Activated CD4-positive, alpha-beta memory T cell treated with anti-CD3 and anti-CD28 coated beads for 36 hours (primary cell): ENCODE results near the gene MEN1. TPM values are rescaled to one million over a fixed set of nuclear protein-coding genes. Genes with fewer than 3 reads are reported as not detected.

Experiments used
- CTCF ChIA-PET: fragments of 350-600 bp; sonication (Branson Sonifier 250); formaldehyde crosslinking; loops from one replicate; lab custom pipeline; 2021; ENCODE audit warnings: antibody characterized with exemption, inconsistent platforms; lab: Charles Lee
- POLR2A ChIA-PET: fragments of 350-600 bp; sonication (Branson Sonifier 250); formaldehyde crosslinking; loops from one replicate; lab custom pipeline; 2021; ENCODE audit warnings: antibody characterized with exemption; lab: Charles Lee
- DNase-seq: peaks from one replicate; pipeline ENCODE4 v3.0.0-alpha.2; 2020
- H3K27ac Mint-ChIP-seq: one replicate; pipeline ENCODE4 v1.8.0; 2021; ENCODE audit warnings: mixed read lengths
- H3K27me3 Mint-ChIP-seq: one replicate; pipeline ENCODE4 v1.8.0; 2021; ENCODE audit warnings: mixed read lengths
- H3K36me3 Mint-ChIP-seq: one replicate; pipeline ENCODE4 v1.8.0; 2021; ENCODE audit warnings: mixed read lengths
- H3K4me1 Mint-ChIP-seq: one replicate; pipeline ENCODE4 v1.8.0; 2021; ENCODE audit warnings: low read depth, mixed read lengths
- H3K4me3 Mint-ChIP-seq: one replicate; pipeline ENCODE4 v1.8.0; 2021; ENCODE audit warnings: mild to moderate bottlenecking, mixed read lengths
- H3K9me3 Mint-ChIP-seq: one replicate; pipeline ENCODE4 v1.8.0; 2021; ENCODE audit warnings: mixed read lengths
- intact Hi-C: fragments of 100-400 bp; cut with micrococcal nuclease; formaldehyde crosslinking; loops from one replicate; pipeline ENCODE4 v1.15.1; 2023
- total RNA-seq, 2 experiments: library from RNA; stranded (reverse); gene quantifications; one replicate each; pipeline ENCODE4 v1.2.3, GENCODE V29; 2021

MEN1 gene
- total RNA-seq, 2 experiments from 2014 or later, result 31.3 to 32.2 TPM

- no peaks in the 10 kb centered on the region for H3K9me3 Mint-ChIP-seq
- intact Hi-C loops, result no loop called here
- peaks cover 77% of the 10 kb centered on the region for H3K4me1 Mint-ChIP-seq
- peak; percentile 50 for DNase-seq
- CTCF ChIA-PET, result interaction anchor here (0.7 to 2.4 kb wide), 6 partner anchors 11 to 76 kb away, joined by 3 to 15 read pairs (median 4); partner anchors contain the start of gene RASGRP2
- no peaks in the 10 kb centered on the region for H3K27me3 Mint-ChIP-seq
- POLR2A ChIA-PET, result interaction anchor here (1.2 to 2.4 kb wide), 6 partner anchors 9 to 20 kb away, joined by 3 to 9 read pairs (median 4); partner anchors contain the start of gene RASGRP2
- H3K36me3 Mint-ChIP-seq, result peaks cover 61% of the 10 kb centered on the region
- no peak overlapping the region for H3K4me3 Mint-ChIP-seq
- peak overlapping the region; percentile 80 for H3K27ac Mint-ChIP-seq
These were observed 46.2 kb downstream of the MEN1 start for GRCh38 chr11:64764040-64764611.

GRCh38 chr11:64763526-64764039 is 46.8 kb downstream of the MEN1 start:
- DNase-seq, result no peak
- Mint-ChIP-seq H3K9me3 (no peaks in the 10 kb centered on the region), H3K27me3 (no peaks in the 10 kb centered on the region), H3K36me3 (peaks cover 56% of the 10 kb centered on the region), H3K4me3 (no peak overlapping the region), H3K27ac (peak overlapping the region; percentile 80), H3K4me1 (peaks cover 71% of the 10 kb centered on the region)
- POLR2A ChIA-PET, result interaction anchor here (0.8 to 2.4 kb wide), 8 partner anchors 9 to 333 kb away, joined by 3 to 9 read pairs (median 3); partner anchors contain the start of gene RASGRP2
- CTCF ChIA-PET, result interaction anchor here (0.7 to 2.4 kb wide), 5 partner anchors 11 to 75 kb away, joined by 3 to 15 read pairs (median 3); partner anchors contain the start of gene RASGRP2
- intact Hi-C loops, result loop anchor here (2.0 kb wide), 1 partner anchor 19 kb away; the partner anchor contains the start of gene RASGRP2

GRCh38 chr11:64762674-64763525 is 47.5 kb downstream of the MEN1 start:
- intact Hi-C loops, result loop anchor here (2.0 kb wide), 1 partner anchor 18 kb away; the partner anchor contains the start of gene RASGRP2
- H3K36me3 Mint-ChIP-seq, result peaks cover 50% of the 10 kb centered on the region
- H3K27me3 Mint-ChIP-seq, result no peaks in the 10 kb centered on the region
- peak; percentile 29 for DNase-seq
- H3K27ac Mint-ChIP-seq, result peak overlapping the region; percentile 80
- CTCF ChIA-PET, result interaction anchor here (1.0 to 2.4 kb wide), 7 partner anchors 12 to 29 kb away, joined by 3 to 15 read pairs (median 4); partner anchors contain the start of genes RASGRP2 and SF1
- no peaks in the 10 kb centered on the region for H3K9me3 Mint-ChIP-seq
- H3K4me3 Mint-ChIP-seq, result no peak overlapping the region
- peaks cover 64% of the 10 kb centered on the region for H3K4me1 Mint-ChIP-seq
- POLR2A ChIA-PET, result interaction anchor here (0.8 to 2.4 kb wide), 7 partner anchors 10 to 334 kb away, joined by 3 to 9 read pairs (median 3); partner anchors contain the start of gene RASGRP2

DNA sequence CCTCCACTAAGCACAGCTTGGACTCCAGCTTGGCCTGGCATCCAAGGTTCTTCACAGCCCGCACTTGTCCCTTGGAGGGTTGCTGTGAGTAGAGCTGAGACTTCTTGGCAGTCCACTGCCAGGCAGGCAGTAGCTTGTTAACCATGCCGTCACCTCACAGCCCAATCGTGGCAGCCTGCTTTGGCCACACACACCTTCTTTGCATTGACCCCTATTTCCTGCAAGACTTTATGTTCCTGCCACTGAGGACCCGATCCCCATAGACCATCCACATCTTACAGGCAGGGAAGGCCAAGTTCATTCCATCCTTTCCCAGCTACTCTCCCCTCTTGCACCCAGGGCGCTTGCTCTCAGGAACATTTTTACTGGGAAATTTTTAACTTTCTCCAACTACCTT is 48.1 kb downstream of the MEN1 start:
- Mint-ChIP-seq H3K27me3 (no peaks in the 10 kb centered on the region), H3K27ac (peak overlapping the region; percentile 80), H3K36me3 (peaks cover 45% of the 10 kb centered on the region), H3K4me3 (no peak overlapping the region), H3K4me1 (peaks cover 58% of the 10 kb centered on the region), H3K9me3 (no peaks in the 10 kb centered on the region)
- intact Hi-C loops, result loop anchor here (2.0 kb wide), 1 partner anchor 17 kb away; the partner anchor contains the start of gene RASGRP2
- POLR2A ChIA-PET, result interaction anchor here (2.4 kb wide), 1 partner anchor 11 kb away, joined by 9 read pairs; no protein-coding TSS in a partner anchor
- DNase-seq, result no peak
- CTCF ChIA-PET, result interaction anchor here (0.7 to 1.5 kb wide), 4 partner anchors 13 to 18 kb away, joined by 3 to 5 read pairs (median 4); partner anchors contain the start of genes RASGRP2 and SF1

- ChIA-PET POLR2A (interaction anchor here (0.6 to 1.4 kb wide), 9 partner anchors 12 to 388 kb away, joined by 3 to 6 read pairs (median 3); partner anchors contain the start of gene RASGRP2), CTCF (interaction anchor here (1.0 to 2.3 kb wide), 3 partner anchors 16 to 18 kb away, joined by 3 to 7 read pairs (median 3); no protein-coding TSS in a partner anchor)
- H3K9me3 Mint-ChIP-seq, result no peaks in the 10 kb centered on the region
- H3K4me1 Mint-ChIP-seq, result peaks cover 47% of the 10 kb centered on the region
- DNase-seq, result no peak
- no peak overlapping the region for H3K4me3 Mint-ChIP-seq
- H3K36me3 Mint-ChIP-seq, result peaks cover 35% of the 10 kb centered on the region
- intact Hi-C loops, result no loop called here
- H3K27me3 Mint-ChIP-seq, result no peaks in the 10 kb centered on the region
- peak overlapping the region; percentile 84 for H3K27ac Mint-ChIP-seq
These were observed 49.5 kb downstream of the MEN1 start for GRCh38 chr11:64760759-64761420.

DNA sequence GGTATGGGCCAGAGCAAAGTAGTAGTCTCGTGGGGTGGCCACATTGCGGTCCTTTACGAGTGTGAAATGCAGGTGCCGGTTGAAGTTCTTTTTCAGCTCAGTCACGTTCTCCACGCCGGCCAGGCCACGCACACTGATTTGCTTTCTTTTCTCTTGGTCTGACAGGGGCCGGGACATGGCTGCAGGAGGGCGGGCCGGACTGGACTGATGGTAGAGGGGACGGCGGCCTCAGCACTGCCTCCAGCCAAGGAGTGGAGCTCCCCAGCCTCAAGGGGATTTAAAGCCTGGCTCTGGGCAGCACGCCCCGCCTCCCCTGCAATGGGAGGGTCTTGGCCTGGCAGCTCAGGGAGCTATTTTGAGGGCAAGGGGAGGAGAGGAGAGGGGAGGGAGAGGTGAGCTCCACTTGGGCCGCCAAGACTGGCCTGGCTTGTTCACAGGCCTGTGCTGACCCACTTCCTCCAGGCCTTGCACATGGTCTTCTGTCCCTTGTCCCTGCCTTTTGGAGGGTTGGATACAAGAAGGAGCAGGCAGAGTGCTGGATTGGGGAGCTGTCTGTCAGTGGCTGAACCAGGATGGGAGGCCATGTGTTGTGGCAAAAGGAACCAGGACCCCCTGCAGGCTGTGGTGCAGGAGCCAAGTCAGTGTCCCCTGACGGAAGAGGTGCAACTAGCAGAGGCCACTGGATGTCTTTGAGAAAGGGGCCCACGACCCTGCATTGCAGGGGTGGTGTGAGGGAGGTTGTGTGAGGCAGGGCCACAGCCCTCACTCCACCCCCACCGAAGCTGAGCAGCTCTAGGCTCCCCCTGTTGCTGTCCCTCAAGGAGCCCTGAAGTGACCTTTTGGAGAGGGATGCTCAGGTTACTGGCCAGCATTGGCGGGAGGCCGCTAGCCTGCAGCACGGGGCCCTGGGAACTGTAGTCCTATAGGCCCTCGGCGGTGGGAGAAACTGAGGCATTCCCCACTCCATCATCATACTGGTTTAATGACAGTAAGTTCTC is 50.3 kb downstream of the MEN1 start, which contains the start of gene PYGM:
TSS of gene PYGM (minus strand) at position 253 of the 998 bp plus-strand sequence. CDS start at position 177, 76 bp downstream.
- Mint-ChIP-seq H3K27ac (peak within 1 kb of the TSS; percentile 84), H3K36me3 (peaks cover 28% of the 10 kb centered on the region), H3K27me3 (no peaks in the 10 kb centered on the region), H3K4me1 (peaks cover 40% of the 10 kb centered on the region), H3K9me3 (no peaks in the 10 kb centered on the region), H3K4me3 (no peak within 1 kb of the TSS)
- ChIA-PET POLR2A (interaction anchor here (0.9 to 1.4 kb wide), 5 partner anchors 13 to 115 kb away, joined by 3 to 6 read pairs (median 3); partner anchors contain the start of gene RASGRP2), CTCF (interaction anchor here (0.8 to 2.3 kb wide), 5 partner anchors 8 to 17 kb away, joined by 3 to 7 read pairs (median 3); no protein-coding TSS in a partner anchor)
- intact Hi-C loops, result no loop called here
- no peak for DNase-seq

DNA sequence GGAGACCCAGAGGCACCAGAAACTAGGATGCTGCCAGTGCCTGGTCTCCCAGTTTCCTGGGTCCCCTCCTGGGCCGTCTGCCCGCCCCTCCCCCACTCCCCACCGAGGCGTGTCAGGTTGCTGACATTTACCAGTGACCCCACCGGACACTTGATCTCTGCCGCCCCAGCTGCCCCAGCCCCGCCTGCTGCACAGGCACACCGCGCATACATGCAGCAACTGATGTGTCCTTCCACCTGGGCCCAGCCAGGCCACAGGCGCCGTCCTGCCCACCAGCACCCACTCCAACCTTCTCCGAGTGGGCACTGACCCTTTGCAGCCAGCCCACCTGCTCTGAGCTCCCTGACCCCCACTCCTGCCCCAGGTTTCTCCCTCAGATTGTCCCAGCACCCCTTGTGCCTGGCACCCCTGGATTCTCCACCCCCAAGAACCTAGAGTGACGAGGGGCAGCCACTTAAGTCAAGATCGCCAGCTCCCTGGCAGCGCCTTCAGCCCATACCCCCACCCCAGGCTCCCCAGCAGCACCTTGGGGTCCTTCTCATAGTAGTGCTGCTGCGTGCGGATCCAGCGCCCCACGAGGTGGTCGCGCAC is 51.1 kb downstream of the MEN1 start:
- no peak for DNase-seq
- intact Hi-C loops, result no loop called here
- ChIA-PET POLR2A (interaction anchor here (1.3 to 1.4 kb wide), 2 partner anchors 13 to 15 kb away, joined by 3 to 6 read pairs; partner anchors contain the start of gene RASGRP2), CTCF (interaction anchor here (1.7 to 2.3 kb wide), 2 partner anchors 9 to 17 kb away, joined by 6 to 7 read pairs; no protein-coding TSS in a partner anchor)
- no peak overlapping the region for H3K27ac Mint-ChIP-seq
- H3K4me3 Mint-ChIP-seq, result no peak overlapping the region
- peaks cover 32% of the 10 kb centered on the region for H3K4me1 Mint-ChIP-seq
- no peaks in the 10 kb centered on the region for H3K9me3 Mint-ChIP-seq
- peaks cover 20% of the 10 kb centered on the region for H3K36me3 Mint-ChIP-seq
- no peaks in the 10 kb centered on the region for H3K27me3 Mint-ChIP-seq

GRCh38 chr11:64758330-64759079 is 51.8 kb downstream of the MEN1 start:
- Mint-ChIP-seq H3K4me1 (peaks cover 25% of the 10 kb centered on the region), H3K9me3 (no peaks in the 10 kb centered on the region)
- CTCF ChIA-PET, result interaction anchor here (1.7 kb wide), 1 partner anchor 10 kb away, joined by 6 read pairs; no protein-coding TSS in a partner anchor

More at GRCh38 chr11:64758330-64759079, 51.8 kb downstream of the MEN1 start:
- Mint-ChIP-seq H3K27me3 (no peaks in the 10 kb centered on the region), H3K27ac (no peak overlapping the region), H3K4me3 (no peak overlapping the region), H3K36me3 (peaks cover 14% of the 10 kb centered on the region)
- POLR2A ChIA-PET, result interaction anchor here (0.6 kb wide), 1 partner anchor 14 kb away, joined by 3 read pairs; no protein-coding TSS in a partner anchor
- intact Hi-C loops, result no loop called here
- DNase-seq, result no peak
